ENCODE results near the gene ATF7. TPM values are rescaled to one million over a fixed set of nuclear protein-coding genes. Genes with fewer than 3 reads are reported as not detected.

The ATF7 gene
- total and polyA plus RNA-seq, 9 of the 15 experiments (the other 6 are each of a cell fraction or from before 2014, with no cell fraction given), result 10.6 to 30.4 (median 20.7) TPM

- CTCF ChIA-PET (ENCODE audit: low intra/inter-chr PET ratio), result no interaction called here
- H3K27me3 ChIP-seq (ENCODE audit: control insufficient read depth in 2 of 2, insufficient read depth in 2 of 2, low read length in 2 of 2), result no peaks in the 10 kb centered on the region
- BruUV-seq (replicated peaks), result no TSS peak
- POLR2A ChIA-PET, result interaction anchor here (0.6 to 1.1 kb wide), 4 partner anchors 22 to 650 kb away, joined by 3 to 5 read pairs (median 3); partner anchors contain the start of gene TARBP2
- H3K4me2 ChIP-seq (ENCODE audit: insufficient read depth, low read length), result no peak overlapping the region
- H3K4me1 ChIP-seq (replicated peaks in 1 of 2; ENCODE audit: control insufficient read depth in 2 of 2, insufficient read depth in 2 of 2, low read length in 2 of 2), result peaks cover 0 to 4% of the 10 kb centered on the region in 2 experiments; a peak in 2 of 5 replicates
- no peaks in the 10 kb centered on the region for H3K9me3 ChIP-seq (replicated peaks; ENCODE audit: control insufficient read depth, insufficient read depth, low read depth, low read length)
- no peak overlapping the region for H2AFZ ChIP-seq (ENCODE audit: low read depth, low read length)
- ATAC-seq, result no peak
- H3K79me2 ChIP-seq (ENCODE audit: control insufficient read depth, insufficient read depth, low read length), result no peaks in the 10 kb centered on the region
- peaks cover 51% of the 10 kb centered on the region; the same call in 2 of the 3 replicates for H3K36me3 ChIP-seq (ENCODE audit: control insufficient read depth, insufficient read depth, low read length)
- WGBS (ENCODE audit: insufficient coverage, low coverage, missing lambda C conversion rate), result 77% methylated on average over 3 of the region's 3 CpGs
- no peak for DNase-seq (ENCODE audit: extremely low read depth in 1 of 4, low spot score in 3 of 4)
- in situ Hi-C loops (cut with MboI), result no loop called here
- H3K9me1 ChIP-seq (ENCODE audit: control insufficient read depth, insufficient read depth, low read length), result no peaks in the 10 kb centered on the region
- H3K9ac ChIP-seq (ENCODE audit: insufficient read depth in 1 of 2, low read depth in 2 of 2, low read length in 2 of 2), result no peak overlapping the region
- TF ChIP-seq BACH1 (tag; IDR thresholded peaks at IDR 0.05) (no peak), ZKSCAN8 (CRISPR knock-in tag; IDR thresholded peaks at IDR 0.05) (no peak), ZNF445 (CRISPR knock-in tag; IDR thresholded peaks at IDR 0.05; ENCODE audit: low read depth) (no peak)
- TF ChIP-seq, protein P1, sequence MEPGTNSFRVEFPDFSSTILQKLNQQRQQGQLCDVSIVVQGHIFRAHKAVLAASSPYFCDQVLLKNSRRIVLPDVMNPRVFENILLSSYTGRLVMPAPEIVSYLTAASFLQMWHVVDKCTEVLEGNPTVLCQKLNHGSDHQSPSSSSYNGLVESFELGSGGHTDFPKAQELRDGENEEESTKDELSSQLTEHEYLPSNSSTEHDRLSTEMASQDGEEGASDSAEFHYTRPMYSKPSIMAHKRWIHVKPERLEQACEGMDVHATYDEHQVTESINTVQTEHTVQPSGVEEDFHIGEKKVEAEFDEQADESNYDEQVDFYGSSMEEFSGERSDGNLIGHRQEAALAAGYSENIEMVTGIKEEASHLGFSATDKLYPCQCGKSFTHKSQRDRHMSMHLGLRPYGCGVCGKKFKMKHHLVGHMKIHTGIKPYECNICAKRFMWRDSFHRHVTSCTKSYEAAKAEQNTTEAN (CRISPR knock-in tag; IDR thresholded peaks at IDR 0.05), result no peak
- no peaks in the 10 kb centered on the region for H4K20me1 ChIP-seq (replicated peaks; ENCODE audit: control insufficient read depth, insufficient read depth, low read length)
- no peak for FAIRE-seq
- H3K4me3 ChIP-seq, result no peak overlapping the region
- intact Hi-C loops (cut with micrococcal nuclease), result no loop called here
- no peak overlapping the region for H3K27ac ChIP-seq (ENCODE audit: extremely low read depth, low read depth, low read length)
These were observed 103.1 kb downstream of the ATF7 start for GRCh38 chr12:53523131-53523530.

- in situ Hi-C loops (cut with MboI), result no loop called here
- H2AFZ ChIP-seq (ENCODE audit: low read depth, low read length), result no peak overlapping the region
- no peak overlapping the region for H3K4me2 ChIP-seq (ENCODE audit: insufficient read depth, low read length)
- BruUV-seq (replicated peaks), result no TSS peak
- no peaks in the 10 kb centered on the region for H4K20me1 ChIP-seq (replicated peaks; ENCODE audit: control insufficient read depth, insufficient read depth, low read length)
- ChIA-PET CTCF (ENCODE audit: low intra/inter-chr PET ratio) (interaction anchor here (0.6 kb wide), 2 partner anchors 268 to 497 kb away, joined by 3 to 4 read pairs; no protein-coding TSS in a partner anchor), POLR2A (interaction anchor here (0.9 to 2.0 kb wide), 4 partner anchors 10 to 220 kb away, joined by 3 to 6 read pairs (median 4); partner anchors contain the start of gene AAAS)
- FAIRE-seq, result no peak
- no peak overlapping the region for H3K27ac ChIP-seq (ENCODE audit: extremely low read depth, low read depth, low read length)
- H3K9ac ChIP-seq (ENCODE audit: insufficient read depth in 1 of 2, low read depth in 2 of 2, low read length in 2 of 2), result no peak overlapping the region
- TF ChIP-seq ZMIZ1 (IDR thresholded peaks at IDR 0.05; ENCODE audit: low read depth in 2 of 2, low read length in 2 of 2), result no peak
- TF ChIP-seq KAT2B (IDR thresholded peaks at IDR 0.05; ENCODE audit: low read depth, low read length), result no peak
- 0 out of 2 replicates have a peak, but pooled peaks have one; percentile 35 for TF ChIP-seq ATF3 (IDR thresholded peaks at IDR 0.05)
- no peak for TF ChIP-seq ATF3 (CRISPR knock-in tag; conservative IDR thresholded peaks at IDR 0.05)
- H3K9me3 ChIP-seq (replicated peaks; ENCODE audit: control insufficient read depth, insufficient read depth, low read depth, low read length), result no peaks in the 10 kb centered on the region
- peaks cover 77% of the 10 kb centered on the region for H3K36me3 ChIP-seq (ENCODE audit: control insufficient read depth, insufficient read depth, low read length)
- H3K27me3 ChIP-seq (ENCODE audit: control insufficient read depth in 2 of 2, insufficient read depth in 2 of 2, low read length in 2 of 2), result no peaks in the 10 kb centered on the region
- no peaks in the 10 kb centered on the region for H3K79me2 ChIP-seq (ENCODE audit: control insufficient read depth, insufficient read depth, low read length)
- no peak for ATAC-seq
- WGBS (ENCODE audit: insufficient coverage, low coverage, missing lambda C conversion rate), result 76% methylated on average over 5 of the region's 5 CpGs
- DNase-seq (ENCODE audit: extremely low read depth in 1 of 4, low spot score in 3 of 4), result no peak
- intact Hi-C loops (cut with micrococcal nuclease), result no loop called here
- H3K4me1 ChIP-seq (replicated peaks in 1 of 2; ENCODE audit: control insufficient read depth in 2 of 2, insufficient read depth in 2 of 2, low read length in 2 of 2), result no peaks in the 10 kb centered on the region
- H3K4me3 ChIP-seq, result no peak overlapping the region
- no peaks in the 10 kb centered on the region for H3K9me1 ChIP-seq (ENCODE audit: control insufficient read depth, insufficient read depth, low read length)
These were observed 107.8 kb downstream of the ATF7 start for GRCh38 chr12:53518381-53518780.

Measured in K562 (cell line).